ENCODE measurements around the gene ARAP1.

DNA sequence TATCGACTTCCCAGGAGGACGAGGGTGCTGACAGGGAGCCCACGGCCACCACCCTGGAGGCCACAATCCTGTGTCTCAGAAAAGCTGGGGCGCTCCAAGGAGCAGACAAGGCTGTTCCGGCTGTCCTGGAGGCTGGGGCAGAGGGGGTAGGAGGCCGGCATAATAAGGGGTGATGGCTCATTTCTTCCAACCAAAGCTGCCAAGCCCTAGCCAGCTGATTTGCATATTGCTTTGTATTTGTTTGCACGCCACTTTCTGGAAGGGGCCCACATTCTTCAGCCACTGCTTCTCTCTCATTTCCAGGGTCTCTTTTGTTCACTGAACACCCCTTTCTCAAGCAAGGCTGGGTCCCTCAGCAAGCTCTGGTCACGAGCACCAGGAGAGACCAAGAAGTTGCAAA is 82.7 kb downstream of the ARAP1 start:
- TF ChIP-seq CTCF (IDR thresholded peaks at IDR 0.05) (no peak), POLR2A (IDR thresholded peaks at IDR 0.05) (no peak), POLR2AphosphoS5 (IDR thresholded peaks at IDR 0.05) (no peak)

Data from suprapubic skin (tissue), 4 donors.